Left renal pelvis (tissue), 4 donors: ENCODE data around the gene ACTL6B. TPM values are rescaled to one million over a fixed set of nuclear protein-coding genes. Genes with fewer than 3 reads are reported as not detected.
"Not testable (repeated sequence)": the region's sequence is repeated elsewhere in the genome, so short reads cannot be mapped to it uniquely, and the experiment has no call there.

ENCODE experiments used
- DNase-seq, 4 donors: peaks; one replicate each; pipeline ENCODE4 v3.0.0-alpha.2; 2013; ENCODE audit warnings: low read depth in 4 of 4, low spot score in 3 of 4
- polyA plus RNA-seq, 4 donors: library from polyadenylated mRNA; unstranded; fragments of 120-200 nt; gene quantifications; one replicate each; pipeline ENCODE4 v1.2.1, GENCODE V29; 2013; ENCODE audit not compliant: insufficient read length in 4 of 4

Gene ACTL6B
- under 1 TPM in 2 of 4 donors, not detected in 2; 0.19 to 0.22 TPM for polyA plus RNA-seq

GRCh38 chr7:100655908-100656674, at the start of gene ACTL6B:
ACTL6B (minus strand) TSS chr7:100656448; CDS start chr7:100656354, 94 bp downstream.
- DNase-seq, result peak in 1 of 4 donors; percentile 8

- DNase-seq, result peak in 2 of 4 donors; percentile 69 to 71
These were observed 49.1 kb upstream of the ACTL6B start for GRCh38 chr7:100705320-100705752.

GRCh38 chr7:100701089-100701488, 44.8 kb upstream of the ACTL6B start:
- not testable (repeated sequence) for DNase-seq

- no peak for DNase-seq
These were observed 42.8 kb upstream of the ACTL6B start for GRCh38 chr7:100699018-100699417.

GRCh38 chr7:100696123-100696521, 39.9 kb upstream of the ACTL6B start:
- no peak for DNase-seq

- DNase-seq, result no peak
These were observed 38.0 kb upstream of the ACTL6B start, which contains the start of gene GIGYF1 for GRCh38 chr7:100694098-100694745. GIGYF1 (minus strand) TSS chr7:100694250; CDS start chr7:100688238, 6,012 bp downstream.

GRCh38 chr7:100693312-100694097, 37.3 kb upstream of the ACTL6B start:
- no peak for DNase-seq

- DNase-seq, result no peak
These were observed 36.3 kb upstream of the ACTL6B start for GRCh38 chr7:100692578-100692961.

- DNase-seq, result peak in 1 of 4 donors; percentile 68
These were observed 35.7 kb upstream of the ACTL6B start for GRCh38 chr7:100691676-100692577.

- DNase-seq, result no peak
These were observed 33.2 kb upstream of the ACTL6B start for GRCh38 chr7:100689230-100690135.

GRCh38 chr7:100688326-100688860, 32.1 kb upstream of the ACTL6B start:
- DNase-seq, result no peak

GRCh38 chr7:100687751-100688300, 31.6 kb upstream of the ACTL6B start:
- no peak for DNase-seq

- no peak for DNase-seq
These were observed 31.0 kb upstream of the ACTL6B start for GRCh38 chr7:100687261-100687660.

GRCh38 chr7:100686822-100687211, 30.6 kb upstream of the ACTL6B start:
- no peak for DNase-seq

- DNase-seq, result no peak
These were observed 30.1 kb upstream of the ACTL6B start for GRCh38 chr7:100686201-100686821.

GRCh38 chr7:100685631-100686145, 29.4 kb upstream of the ACTL6B start:
- DNase-seq, result no peak

GRCh38 chr7:100685049-100685605, 28.9 kb upstream of the ACTL6B start:
- no peak for DNase-seq
